Endothelial cell of umbilical vein (primary cell): ENCODE measurements around the gene FBXL13. TPM values are rescaled to one million over a fixed set of nuclear protein-coding genes. Genes with fewer than 3 reads are reported as not detected.

Experiments used
- BruUV-seq: library from RNA; stranded (reverse); fragments of 400-500 nt; replicated peaks from 2 replicates; lab custom pipeline; 2021; lab: Mats Ljungman, UMichigan
- CTCF ChIA-PET: fragments of 300-600, 350-600 bp; sonication (Branson Sonifier 250); formaldehyde crosslinking; loops from one replicate; lab custom pipeline; 2021; ENCODE audit warnings: antibody characterized with exemption, inconsistent platforms; lab: Charles Lee
- POLR2A ChIA-PET: fragments of 300-600, 350-600 bp; sonication (Branson Sonifier 250); formaldehyde crosslinking; loops from one replicate; lab custom pipeline; 2021; ENCODE audit warnings: antibody characterized with exemption, inconsistent platforms; lab: Charles Lee
- DNase-seq: peaks from one replicate; pipeline ENCODE4 v3.0.0-alpha.2; 2011; ENCODE audit warnings: low read depth, low spot score
- FAIRE-seq: peaks from 2 replicates; lab custom pipeline; 2011; peaks lifted over from hg19 to GRCh38; lab: Jason Lieb, UNC
- H2AFZ ChIP-seq: 2 replicates; pipeline ENCODE4 v1.6.0; 2012; ENCODE audit warnings: low read depth, low read length, control low read depth, inconsistent platforms
- H3K27ac ChIP-seq: 2 replicates; pipeline ENCODE4 v1.5.1; 2011; ENCODE audit warnings: low read depth, mild to moderate bottlenecking, control low read depth, low read length, moderate library complexity; ENCODE audit not compliant: insufficient read depth
- H3K27me3 ChIP-seq, 2 experiments: 2 replicates each; pipeline versions ENCODE4 v1.6.0 to v1.6.1; 2011; ENCODE audit warnings: low read length in 2 of 2, mixed read lengths in 1 of 2; ENCODE audit not compliant: control insufficient read depth in 2 of 2, insufficient read depth in 2 of 2
- H3K36me3 ChIP-seq, 2 experiments: 2 replicates in 1 of 2; 3 replicates in 1 of 2; pipeline ENCODE4 v1.5.1; 2011; ENCODE audit warnings: low read length in 2 of 2, mild to moderate bottlenecking in 1 of 2, moderate library complexity in 1 of 2; ENCODE audit not compliant: control insufficient read depth in 2 of 2, insufficient read depth in 2 of 2; ENCODE audit errors: extremely low read depth in 1 of 2
- H3K4me1 ChIP-seq: 3 replicates; pipeline ENCODE4 v1.5.1; 2011; ENCODE audit warnings: mild to moderate bottlenecking, low read length; ENCODE audit not compliant: control insufficient read depth, insufficient read depth; ENCODE audit errors: extremely low read depth
- H3K4me2 ChIP-seq: 2 replicates; pipeline ENCODE4 v1.6.1; 2011; ENCODE audit warnings: low read length, control low read depth, mixed read lengths; ENCODE audit not compliant: insufficient read depth
- H3K4me3 ChIP-seq, 3 experiments: fragments of 200-600 bp in 1 of 3; sonication (generic), shearing (Covaris generic) in 1 of 3; replicated peaks in 1 of 3; 2 replicates each; pipeline ENCODE4 v1.5.1; 2011 to 2016; ENCODE audit warnings: control low read depth in 3 of 3, low read length in 3 of 3, mild to moderate bottlenecking in 2 of 3, inconsistent platforms in 1 of 3, low read depth in 1 of 3, moderate library complexity in 1 of 3; ENCODE audit not compliant: insufficient read depth in 1 of 3
- H3K79me2 ChIP-seq: 2 replicates; pipeline ENCODE4 v1.6.0; 2012; ENCODE audit warnings: low read length, inconsistent platforms; ENCODE audit not compliant: control insufficient read depth, insufficient read depth
- H3K9ac ChIP-seq: replicated peaks from 2 replicates; pipeline ENCODE3; 2011; ENCODE audit warnings: low read length, control low read depth; ENCODE audit not compliant: insufficient read depth; ENCODE audit errors: extremely low read depth
- H3K9me1 ChIP-seq: replicated peaks from 3 replicates; pipeline ENCODE4 v1.6.0; 2011; ENCODE audit warnings: mild to moderate bottlenecking, low read length; ENCODE audit not compliant: control insufficient read depth, insufficient read depth; ENCODE audit errors: extremely low read depth
- H3K9me3 ChIP-seq: replicated peaks from 2 replicates; pipeline ENCODE4 v1.5.1; 2012; ENCODE audit warnings: low read length, inconsistent platforms; ENCODE audit not compliant: control insufficient read depth, insufficient read depth
- H4K20me1 ChIP-seq: replicated peaks from 2 replicates; pipeline ENCODE3; 2011; ENCODE audit warnings: mild to moderate bottlenecking, low read length; ENCODE audit not compliant: control insufficient read depth, insufficient read depth; ENCODE audit errors: extremely low read depth
- EZH2 ChIP-seq: IDR thresholded peaks from 2 replicates; pipeline ENCODE4 v1.6.1; 2012; ENCODE audit warnings: borderline replicate concordance, low read depth, mild to moderate bottlenecking, moderate library complexity, low read length, inconsistent platforms; ENCODE audit not compliant: severe bottlenecking
- FOS ChIP-seq: IDR thresholded peaks from 2 replicates; pipeline ENCODE4 v1.6.1; 2011; ENCODE audit warnings: mild to moderate bottlenecking, low read length, moderate library complexity, borderline replicate concordance; ENCODE audit not compliant: insufficient read depth
- GATA2 ChIP-seq: IDR thresholded peaks from 2 replicates; pipeline ENCODE4 v1.7.0; 2011; ENCODE audit warnings: low read depth, mild to moderate bottlenecking, moderate library complexity, mixed read lengths, low read length; ENCODE audit not compliant: insufficient read length, insufficient read depth
- JUN ChIP-seq: IDR thresholded peaks from 2 replicates; pipeline ENCODE4 v1.6.1; 2011; ENCODE audit warnings: borderline replicate concordance, low read depth; ENCODE audit not compliant: insufficient read length, insufficient read depth
- MYC ChIP-seq: IDR thresholded peaks from one replicate; pipeline ENCODE4 v1.6.1; 2011; ENCODE audit warnings: mild to moderate bottlenecking, low read depth, low read length
- POLR2A ChIP-seq: IDR thresholded peaks from 2 replicates; pipeline ENCODE4 v1.6.1; 2012; ENCODE audit warnings: low read depth, mild to moderate bottlenecking, control low read depth, low read length
- POLR2AphosphoS5 ChIP-seq: IDR thresholded peaks from 2 replicates; pipeline ENCODE4 v1.6.1; 2012; ENCODE audit warnings: low read depth, mild to moderate bottlenecking, control low read depth, low read length, moderate library complexity; ENCODE audit not compliant: insufficient read depth
- dilution Hi-C: fragments of 300-500 bp; cut with MboI; formaldehyde crosslinking; loops from one replicate; pipeline ENCODE4 v1.15.0; 2019; ENCODE audit warnings: low sequenced_read_pairs; ENCODE audit not compliant: extremely low pct_ligation_motif_present
- intact Hi-C: fragments of 100-400 bp; cut with micrococcal nuclease; formaldehyde crosslinking; loops from one replicate; pipeline ENCODE4 v1.10.0; 2022
- polyA plus RNA-seq, 4 experiments: library from polyadenylated mRNA; depleted of rRNA in 3 of 4; stranded (reverse) in 3 of 4; unstranded in 1 of 4; fragments of >200 nt; gene quantifications; 2 replicates each; pipeline versions ENCODE4 v1.2.1 to v1.2.3, GENCODE V29; 2011 to 2012; ENCODE audit warnings: missing spikeins in 1 of 4
- total RNA-seq: library from RNA; stranded (reverse); gene quantifications from 2 replicates; pipeline ENCODE4 v1.2.3, GENCODE V29; 2021
- TF ChIP-seq, protein P1 (sequence below), 2 donors: IDR thresholded peaks; 1 replicate in 1 of 2; 2 replicates in 1 of 2; pipeline ENCODE4 v1.5.1; 2011; ENCODE audit warnings: low read length in 2 of 2, mild to moderate bottlenecking in 2 of 2, moderate library complexity in 2 of 2, control low read depth in 1 of 2, inconsistent platforms in 1 of 2, low read depth in 1 of 2; ENCODE audit not compliant: insufficient read depth in 1 of 2; ENCODE audit errors: extremely low read depth in 1 of 2
- TF ChIP-seq, protein P2 (sequence below): IDR thresholded peaks from 2 replicates; pipeline ENCODE4 v1.6.1; 2011; ENCODE audit not compliant: insufficient read depth, insufficient read length

Gene FBXL13
- total and polyA plus RNA-seq, 2 donors (not counting 3 experiments of a cell fraction or from before 2014, with no cell fraction given), result 3.9 to 4.6 TPM

DNA sequence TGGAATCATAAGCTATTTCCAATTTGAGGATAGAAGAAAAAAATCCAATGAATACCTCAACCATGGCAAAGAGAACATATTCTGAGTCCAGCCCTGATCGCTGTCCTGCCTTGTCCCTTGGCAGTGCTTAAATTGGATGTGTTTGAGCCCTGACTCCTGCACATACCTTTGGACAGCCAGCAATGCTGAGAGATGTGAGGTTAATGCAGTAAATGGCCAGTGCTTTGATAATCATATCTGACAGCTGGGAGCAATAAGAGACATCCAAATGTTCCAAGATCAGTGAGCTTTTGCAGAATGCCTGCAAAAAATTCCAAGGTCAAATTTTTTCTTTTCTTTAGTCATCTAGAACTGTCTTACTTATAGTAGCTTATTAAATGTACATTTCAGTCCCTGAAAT is 241.9 kb downstream of the FBXL13 start:
- H3K9me1 ChIP-seq, result no peaks in the 10 kb centered on the region
- peaks cover 0 to 2% of the 10 kb centered on the region in 2 experiments for H3K36me3 ChIP-seq
- no peaks in the 10 kb centered on the region for H3K9me3 ChIP-seq
- BruUV-seq, result no TSS peak
- POLR2A ChIA-PET, result no interaction called here
- no peak overlapping the region for H3K9ac ChIP-seq
- no peak overlapping the region for H3K4me3 ChIP-seq
- no peak overlapping the region for H2AFZ ChIP-seq
- TF ChIP-seq POLR2AphosphoS5 (no peak), FOS (no peak), GATA2 (no peak), EZH2 (no peak), JUN (no peak), POLR2A (no peak), MYC (no peak)
- TF ChIP-seq, protein P1, sequence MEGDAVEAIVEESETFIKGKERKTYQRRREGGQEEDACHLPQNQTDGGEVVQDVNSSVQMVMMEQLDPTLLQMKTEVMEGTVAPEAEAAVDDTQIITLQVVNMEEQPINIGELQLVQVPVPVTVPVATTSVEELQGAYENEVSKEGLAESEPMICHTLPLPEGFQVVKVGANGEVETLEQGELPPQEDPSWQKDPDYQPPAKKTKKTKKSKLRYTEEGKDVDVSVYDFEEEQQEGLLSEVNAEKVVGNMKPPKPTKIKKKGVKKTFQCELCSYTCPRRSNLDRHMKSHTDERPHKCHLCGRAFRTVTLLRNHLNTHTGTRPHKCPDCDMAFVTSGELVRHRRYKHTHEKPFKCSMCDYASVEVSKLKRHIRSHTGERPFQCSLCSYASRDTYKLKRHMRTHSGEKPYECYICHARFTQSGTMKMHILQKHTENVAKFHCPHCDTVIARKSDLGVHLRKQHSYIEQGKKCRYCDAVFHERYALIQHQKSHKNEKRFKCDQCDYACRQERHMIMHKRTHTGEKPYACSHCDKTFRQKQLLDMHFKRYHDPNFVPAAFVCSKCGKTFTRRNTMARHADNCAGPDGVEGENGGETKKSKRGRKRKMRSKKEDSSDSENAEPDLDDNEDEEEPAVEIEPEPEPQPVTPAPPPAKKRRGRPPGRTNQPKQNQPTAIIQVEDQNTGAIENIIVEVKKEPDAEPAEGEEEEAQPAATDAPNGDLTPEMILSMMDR (IDR thresholded peaks at IDR 0.05; ENCODE audit: extremely low read depth in 1 of 2, insufficient read depth in 1 of 2, low read depth in 1 of 2, low read length in 2 of 2), result no peak
- TF ChIP-seq, protein P2, sequence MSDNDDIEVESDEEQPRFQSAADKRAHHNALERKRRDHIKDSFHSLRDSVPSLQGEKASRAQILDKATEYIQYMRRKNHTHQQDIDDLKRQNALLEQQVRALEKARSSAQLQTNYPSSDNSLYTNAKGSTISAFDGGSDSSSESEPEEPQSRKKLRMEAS, result no peak
- no peaks in the 10 kb centered on the region for H4K20me1 ChIP-seq
- H3K79me2 ChIP-seq, result no peaks in the 10 kb centered on the region
- no peak overlapping the region for H3K4me2 ChIP-seq
- H3K27ac ChIP-seq, result no peak overlapping the region
- FAIRE-seq (no peak), DNase-seq (no peak)
- dilution Hi-C loops, result no loop called here
- no peaks in the 10 kb centered on the region for H3K27me3 ChIP-seq
- intact Hi-C loops, result no loop called here
- CTCF ChIA-PET, result interaction anchor here (0.7 to 1.8 kb wide), 4 partner anchors 11 to 229 kb away, joined by 3 to 5 read pairs (median 4); no protein-coding TSS in a partner anchor
- H3K4me1 ChIP-seq, result peaks cover 27% of the 10 kb centered on the region
